Measurements from ENCODE around the gene IGSF3.
"Not testable (repeated sequence)": the region's sequence is repeated elsewhere in the genome, so short reads cannot be mapped to it uniquely, and the experiment has no call there.

GRCh38 chr1:116652598-116652997 lies 14.9 kb downstream of the IGSF3 start:
- not testable (repeated sequence) for TF ChIP-seq CTCF, POLR2A (IDR thresholded peaks at IDR 0.05)

Measured in suprapubic skin (tissue), 3 donors.